H1 (cell line): ENCODE results near the gene TPSB2. TPM values are rescaled to one million over a fixed set of nuclear protein-coding genes. Genes with fewer than 3 reads are reported as not detected.

Source experiments
- CTCF ChIA-PET: fragments of 300-600 bp; sonication (Branson Sonifier 250); formaldehyde crosslinking; loops from one replicate; lab custom pipeline; 2021; ENCODE audit not compliant: partially characterized antibody; lab: Charles Lee
- POLR2A ChIA-PET: fragments of 300-600 bp; sonication (Branson Sonifier 250); formaldehyde crosslinking; loops from one replicate; lab custom pipeline; 2021; ENCODE audit warnings: inconsistent platforms; ENCODE audit not compliant: partially characterized antibody; lab: Charles Lee
- DNase-seq, 2 experiments: peaks; one replicate each; pipeline versions ENCODE4 v3.0.0 to v3.0.0-alpha.2; 2010 to 2022; ENCODE audit warnings: low spot score in 2 of 2, low read depth in 1 of 2, mixed read lengths in 1 of 2
- FAIRE-seq: peaks from 2 replicates; lab custom pipeline; 2011; peaks lifted over from hg19 to GRCh38; lab: Jason Lieb, UNC
- H2AFZ ChIP-seq: 2 replicates; pipeline ENCODE4 v1.8.1; 2012; ENCODE audit warnings: low read length, inconsistent platforms
- H2AK5ac ChIP-seq: 2 replicates; pipeline ENCODE4 v1.6.1; 2013; ENCODE audit warnings: low read depth, low read length
- H2BK120ac ChIP-seq: replicated peaks from 2 replicates; pipeline ENCODE3; 2013; ENCODE audit warnings: low read depth, low read length, inconsistent platforms
- H2BK12ac ChIP-seq: 2 replicates; pipeline ENCODE4 v1.6.1; 2013; ENCODE audit warnings: low read depth, low read length
- H2BK15ac ChIP-seq: 2 replicates; pipeline ENCODE4 v1.6.1; 2013; ENCODE audit warnings: low read length
- H2BK20ac ChIP-seq: 2 replicates; pipeline ENCODE4 v1.6.1; 2013; ENCODE audit warnings: low read length
- H2BK5ac ChIP-seq: 2 replicates; pipeline ENCODE4 v1.6.1; 2013; ENCODE audit warnings: low read depth, low read length
- H3K14ac ChIP-seq: 2 replicates; pipeline ENCODE4 v1.6.1; 2013; ENCODE audit warnings: inconsistent platforms; ENCODE audit not compliant: insufficient read length
- H3K18ac ChIP-seq: 2 replicates; pipeline ENCODE4 v1.6.1; 2013; ENCODE audit warnings: low read length; ENCODE audit errors: extremely low read depth
- H3K23ac ChIP-seq: 2 replicates; pipeline ENCODE4 v1.6.1; 2013; ENCODE audit warnings: inconsistent platforms; ENCODE audit not compliant: insufficient read length
- H3K23me2 ChIP-seq: 2 replicates; pipeline ENCODE4 v1.6.1; 2013; ENCODE audit warnings: low read depth, low read length
- H3K27ac ChIP-seq: 2 replicates; pipeline ENCODE4 v1.6.1; 2011; ENCODE audit warnings: low read depth, low read length, inconsistent platforms
- H3K27me3 ChIP-seq, 4 experiments: replicated peaks in 1 of 4; 1 replicate in 1 of 4; 2 replicates in 3 of 4; pipeline versions ENCODE4 v1.6.1 to v1.8.1; 2011 to 2013; ENCODE audit warnings: low read length in 3 of 4, mild to moderate bottlenecking in 3 of 4, inconsistent platforms in 2 of 4, mixed read lengths in 2 of 4, moderate library complexity in 1 of 4; ENCODE audit not compliant: control insufficient read depth in 3 of 4, insufficient read depth in 3 of 4; ENCODE audit errors: extremely low read depth in 1 of 4
- H3K36me3 ChIP-seq, 4 experiments: 2 replicates each; pipeline versions ENCODE4 v1.6.1 to v1.8.1; 2011 to 2013; ENCODE audit warnings: mild to moderate bottlenecking in 4 of 4, low read length in 3 of 4, moderate library complexity in 2 of 4, control low read depth in 1 of 4, inconsistent platforms in 1 of 4; ENCODE audit not compliant: insufficient read depth in 4 of 4, control insufficient read depth in 2 of 4
- H3K4ac ChIP-seq: replicated peaks from 2 replicates; pipeline ENCODE3; 2013; ENCODE audit warnings: low read length, low read depth, mixed read lengths, inconsistent platforms; ENCODE audit not compliant: insufficient read length
- H3K4me1 ChIP-seq, 4 experiments: replicated peaks in 1 of 4; 1 replicate in 1 of 4; 2 replicates in 3 of 4; pipeline versions ENCODE4 v1.6.1 to v1.8.1; 2011 to 2013; ENCODE audit warnings: low read length in 3 of 4, inconsistent platforms in 2 of 4, mixed read lengths in 1 of 4; ENCODE audit not compliant: insufficient read depth in 4 of 4, control insufficient read depth in 3 of 4
- H3K4me2 ChIP-seq, 2 experiments: 2 replicates each; pipeline versions ENCODE4 v1.6.1 to v1.8.1; 2011 to 2013; ENCODE audit warnings: low read depth in 2 of 2, low read length in 2 of 2, control low read depth in 1 of 2, inconsistent platforms in 1 of 2, mild to moderate bottlenecking in 1 of 2; ENCODE audit not compliant: insufficient read depth in 1 of 2
- H3K4me3 ChIP-seq, 4 experiments: fragments of 200-600, 300-600 bp in 1 of 4; sonication (generic), shearing (Covaris generic), sonication (Bioruptor Twin) in 1 of 4; 2 replicates each; pipeline versions ENCODE4 v1.5.1 to v1.8.1; 2011 to 2016; ENCODE audit warnings: low read length in 4 of 4, low read depth in 3 of 4, control low read depth in 2 of 4, inconsistent platforms in 2 of 4, mild to moderate bottlenecking in 2 of 4, mixed read lengths in 1 of 4, moderate library complexity in 1 of 4; ENCODE audit not compliant: insufficient read depth in 2 of 4; ENCODE audit errors: extremely low read depth in 1 of 4
- H3K56ac ChIP-seq: replicated peaks from 2 replicates; pipeline ENCODE3; 2013; ENCODE audit warnings: low read depth, mild to moderate bottlenecking, mixed read lengths, low read length, inconsistent platforms; ENCODE audit not compliant: insufficient read length
- H3K79me1 ChIP-seq: 2 replicates; pipeline ENCODE4 v1.6.1; 2013; ENCODE audit warnings: low read depth, low read length, control low read depth
- H3K79me2 ChIP-seq, 2 experiments: 2 replicates each; pipeline versions ENCODE4 v1.6.1 to v1.8.1; 2012 to 2013; ENCODE audit warnings: low read length in 2 of 2, mild to moderate bottlenecking in 2 of 2, inconsistent platforms in 1 of 2; ENCODE audit not compliant: insufficient read depth in 2 of 2, control insufficient read depth in 1 of 2
- H3K9ac ChIP-seq, 4 experiments: replicated peaks in 1 of 4; 1 replicate in 1 of 4; 2 replicates in 3 of 4; pipeline versions ENCODE4 v1.6.1 to v1.8.1; 2011 to 2013; ENCODE audit warnings: low read depth in 3 of 4, low read length in 3 of 4, control low read depth in 2 of 4, mild to moderate bottlenecking in 2 of 4, moderate library complexity in 2 of 4, inconsistent platforms in 1 of 4; ENCODE audit errors: extremely low read depth in 1 of 4
- H3K9me3 ChIP-seq, 2 experiments: 2 replicates each; pipeline versions ENCODE4 v1.6.1 to v1.8.1; 2012 to 2013; ENCODE audit warnings: mild to moderate bottlenecking in 2 of 2, moderate library complexity in 2 of 2, control low read depth in 1 of 2, inconsistent platforms in 1 of 2, low read depth in 1 of 2, low read length in 1 of 2, mixed read lengths in 1 of 2; ENCODE audit not compliant: insufficient read depth in 2 of 2
- H4K20me1 ChIP-seq, 2 experiments: replicated peaks in 1 of 2; 2 replicates each; pipeline versions ENCODE3 to v1.8.1; 2011 to 2013; ENCODE audit warnings: inconsistent platforms in 2 of 2, low read length in 2 of 2, mild to moderate bottlenecking in 1 of 2; ENCODE audit not compliant: insufficient read depth in 2 of 2, control insufficient read depth in 1 of 2
- H4K5ac ChIP-seq: 2 replicates; pipeline ENCODE4 v1.6.1; 2013; ENCODE audit warnings: low read length, low read depth, mixed read lengths, inconsistent platforms; ENCODE audit not compliant: insufficient read length
- H4K8ac ChIP-seq: 2 replicates; pipeline ENCODE4 v1.8.0; 2013; ENCODE audit warnings: mild to moderate bottlenecking, moderate library complexity, low read length, inconsistent platforms; ENCODE audit not compliant: insufficient read depth; ENCODE audit errors: extremely low read depth
- H4K91ac ChIP-seq: replicated peaks from 2 replicates; pipeline ENCODE3; 2013; ENCODE audit warnings: low read length, mixed read lengths, inconsistent platforms; ENCODE audit not compliant: insufficient read length
- BACH1 ChIP-seq: IDR thresholded peaks from 2 replicates; pipeline ENCODE4 v1.6.1; 2012; ENCODE audit warnings: low read length, improper control_type of control experiment
- E2F6 ChIP-seq: IDR thresholded peaks from 2 replicates; pipeline ENCODE4 v1.6.1; 2012; ENCODE audit warnings: inconsistent platforms
- FOSL1 ChIP-seq: IDR thresholded peaks from 2 replicates; pipeline ENCODE4 v1.6.1; 2011; ENCODE audit warnings: mild to moderate bottlenecking, low read depth, low read length, moderate library complexity; ENCODE audit not compliant: insufficient read depth
- GTF2F1 ChIP-seq: IDR thresholded peaks from 2 replicates; pipeline ENCODE4 v1.6.1; 2012; ENCODE audit warnings: low read depth, low read length, improper control_type of control experiment, borderline replicate concordance
- JUND ChIP-seq: IDR thresholded peaks from 2 replicates; pipeline ENCODE4 v1.6.1; 2011; ENCODE audit warnings: mild to moderate bottlenecking, improper control_type of control experiment, low read length
- NANOG ChIP-seq: IDR thresholded peaks from 2 replicates; pipeline ENCODE4 v1.6.1; 2011; ENCODE audit warnings: low read length, low read depth, mild to moderate bottlenecking, inconsistent platforms; ENCODE audit not compliant: insufficient read depth, poor library complexity, severe bottlenecking
- RNF2 ChIP-seq: fragments of 200-900, 300-1000 bp; sonication (generic); IDR thresholded peaks from 2 replicates; pipeline ENCODE4 v1.7.1; 2016; ENCODE audit warnings: borderline replicate concordance, low read depth, mild to moderate bottlenecking, antibody characterized with exemption, low read length; ENCODE audit not compliant: poor library complexity, severe bottlenecking; ENCODE audit errors: missing control alignments
- SIRT6 ChIP-seq: IDR thresholded peaks from one replicate; pipeline ENCODE4 v1.7.1; 2012; ENCODE audit warnings: low read length, inconsistent platforms
- SP1 ChIP-seq: IDR thresholded peaks from 2 replicates; pipeline ENCODE4 v1.6.1; 2011; ENCODE audit warnings: low read depth, low read length
- TCF12 ChIP-seq: IDR thresholded peaks from 2 replicates; pipeline ENCODE4 v1.6.1; 2011; ENCODE audit warnings: low read depth, mild to moderate bottlenecking, low read length
- WGBS, 2 experiments: shearing (Covaris generic) in 1 of 2; methylation state at CpG; one replicate each; pipeline versions ENCODE4 v1.1.6 to v1.1.7; 2013 to 2015; ENCODE audit warnings: low lambda C conversion rate in 2 of 2, mixed read lengths in 2 of 2, inconsistent platforms in 1 of 2, low coverage in 1 of 2, missing lambda C conversion rate in 1 of 2; ENCODE audit not compliant: insufficient replicate concordance in 2 of 2, insufficient coverage in 1 of 2, insufficient read length in 1 of 2; ENCODE audit errors: extremely low coverage in 1 of 2, missing lambda C conversion rate in 1 of 2; 5-methylcytosine and 5-hydroxymethylcytosine counted together
- polyA plus RNA-seq, 7 experiments: library from polyadenylated mRNA; depleted of rRNA in 3 of 7; stranded (reverse) in 5 of 7; unstranded in 2 of 7; fragments of >200 nt in 5 of 7; fragments of 200-250 nt in 2 of 7; gene quantifications; 1 replicate in 5 of 7; 2 replicates in 1 of 7; 4 replicates in 1 of 7; pipeline versions ENCODE4 v1.2.1 to v1.2.3, GENCODE V29; 2011 to 2013; ENCODE audit warnings: missing spikeins in 2 of 7, mixed read lengths in 2 of 7
- total RNA-seq: library from RNA; stranded (reverse); fragmentation: NEBNext Ultra II Directional; extraction: Animal tissue kit (Norgen Biotek cat#: 25700); gene quantifications from 2 replicates; pipeline ENCODE4 v1.2.1, GENCODE V29; 2021

Gene TPSB2
- total and polyA plus RNA-seq, 2 of the 8 experiments (the other 6 are each of a cell fraction or from before 2014, with no cell fraction given): 0.08 TPM; not detected in 1

DNA sequence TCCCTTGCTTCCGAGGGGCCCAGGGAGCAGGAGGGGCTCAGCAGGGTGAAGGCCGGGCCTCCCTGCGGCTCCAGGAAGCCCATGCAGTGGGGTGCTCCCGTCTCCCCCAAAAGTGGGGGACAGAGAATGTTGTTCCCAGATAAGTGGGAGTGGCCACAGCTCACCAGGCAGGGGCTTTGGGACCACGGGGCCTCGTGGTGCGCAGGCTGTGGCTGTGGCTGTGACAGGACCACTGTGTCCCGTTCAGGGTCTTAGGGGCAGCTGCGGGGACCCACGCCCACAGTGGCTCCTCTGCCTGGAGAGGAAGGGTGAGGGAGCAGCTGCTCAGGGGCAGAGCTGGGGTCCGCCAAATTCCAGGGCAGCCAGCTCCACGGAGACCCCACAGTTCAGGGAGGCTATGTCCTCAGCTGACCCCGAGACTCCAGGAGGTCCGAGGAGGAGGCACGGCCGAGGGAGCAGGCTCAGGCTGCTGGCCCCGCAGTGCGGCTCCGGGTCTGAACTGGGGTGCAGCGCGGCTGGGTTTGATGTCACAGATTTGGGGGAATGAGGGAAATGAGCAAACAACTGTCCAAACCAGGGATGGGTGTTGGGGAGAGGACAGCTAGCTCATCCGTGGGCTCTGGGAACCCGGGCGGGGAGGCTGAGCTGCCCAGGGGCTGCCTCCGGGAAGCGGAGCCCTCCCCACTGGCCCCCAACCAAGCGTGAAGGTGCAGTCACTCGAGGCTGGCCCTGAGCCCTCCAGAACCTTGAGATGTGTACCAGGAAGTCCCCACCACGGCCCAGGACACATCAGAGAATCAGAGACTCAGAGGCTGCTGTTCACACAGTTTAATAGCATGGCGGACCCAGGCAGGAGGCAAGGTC, 49.3 kb upstream of the TPSB2 start:
- Histone ChIP-seq H3K23ac (no peak overlapping the region), H4K5ac (peak overlapping the region; percentile 23), H2AK5ac (no peak overlapping the region; the same call in 1 of the 2 replicates), H3K14ac (no peak overlapping the region), H2BK5ac (no peak overlapping the region), H2AFZ (no peak overlapping the region), H3K9me3 (no peaks in the 10 kb centered on the region), H2BK20ac (no peak overlapping the region), H2BK12ac (peak overlapping the region; percentile 60; the same call in 1 of the 2 replicates), H3K4me2 (no peak overlapping the region), H4K91ac (no peak overlapping the region), H3K23me2 (no peaks in the 10 kb centered on the region), H4K20me1 (no peaks in the 10 kb centered on the region), H3K79me2 (no peaks in the 10 kb centered on the region), H3K18ac (no peak overlapping the region; the same call in 1 of the 2 replicates), H3K36me3 (no peaks in the 10 kb centered on the region), H2BK15ac (peak overlapping the region; percentile 8; the same call in 1 of the 2 replicates), H3K79me1 (no peaks in the 10 kb centered on the region), H3K9ac (no peak overlapping the region), H4K8ac (peak overlapping the region; percentile 68; the same call in 1 of the 2 replicates), H3K4me3 (no peak overlapping the region), H3K27me3 (0 out of 7 replicates have a peak, but pooled peaks cover 0 to 2% (median 0%) of the 10 kb centered on the region in 4 experiments), H3K27ac (no peak overlapping the region), H3K4me1 (peaks cover 0 to 19% (median 13%) of the 10 kb centered on the region in 4 experiments; a peak in 6 of 7 replicates), H3K4ac (no peak overlapping the region), H3K56ac (no peak overlapping the region), H2BK120ac (no peak overlapping the region)
- DNase-seq (no peak), FAIRE-seq (no peak)
- WGBS, 2 experiments: 81% methylated on average over 27 of the region's 30 CpGs; no CpG with 5 or more reads in 1 of the 2 experiments
- ChIA-PET CTCF (interaction anchor here (0.8 to 2.0 kb wide), 8 partner anchors 9 to 176 kb away, joined by 3 to 4 read pairs (median 3); no protein-coding TSS in a partner anchor), POLR2A (interaction anchor here (0.8 to 1.2 kb wide), 3 partner anchors 9 to 478 kb away, joined by 3 to 5 read pairs (median 3); no protein-coding TSS in a partner anchor)
- TF ChIP-seq SP1: no peak
- TF ChIP-seq NANOG: no peak
- no peak for TF ChIP-seq BACH1
- TF ChIP-seq FOSL1: no peak
- TF ChIP-seq GTF2F1: no peak
- TF ChIP-seq RNF2: no peak
- TF ChIP-seq JUND: no peak
- no peak for TF ChIP-seq E2F6
- TF ChIP-seq TCF12: no peak
- no peak for TF ChIP-seq SIRT6
